Thyroid gland (tissue), 4 donors: ENCODE measurements around the gene WDR89.

Experiments used
- CTCF ChIP-seq, 6 experiments: fragments of 200-600 bp in 3 of 6; fragments of 450-650 bp in 3 of 6; sonication (generic) in 3 of 6; IDR thresholded peaks; one replicate each; pipeline ENCODE4 v1.5.1; 2016 to 2019; ENCODE audit warnings: antibody characterized with exemption in 6 of 6, mild to moderate bottlenecking in 2 of 6, inconsistent platforms in 1 of 6, moderate library complexity in 1 of 6
- POLR2A ChIP-seq, 2 donors: fragments of 450-650 bp; IDR thresholded peaks; one replicate each; pipeline ENCODE4 v1.6.1; 2017; ENCODE audit warnings: antibody characterized with exemption in 2 of 2, mild to moderate bottlenecking in 2 of 2, moderate library complexity in 1 of 2

- TF ChIP-seq CTCF (IDR thresholded peaks at IDR 0.05), result no peak
- no peak for TF ChIP-seq POLR2A (IDR thresholded peaks at IDR 0.05)
Observed at GRCh38 chr14:63614679-63615363, 26.9 kb downstream of the WDR89 start.
